Right hindlimb (tissue), 1 donor: ENCODE data around the gene RICTOR.

Source experiments
- DNase-seq: peaks from one replicate; pipeline ENCODE4 v3.0.0-alpha.2; 2018

RICTOR gene

DNA sequence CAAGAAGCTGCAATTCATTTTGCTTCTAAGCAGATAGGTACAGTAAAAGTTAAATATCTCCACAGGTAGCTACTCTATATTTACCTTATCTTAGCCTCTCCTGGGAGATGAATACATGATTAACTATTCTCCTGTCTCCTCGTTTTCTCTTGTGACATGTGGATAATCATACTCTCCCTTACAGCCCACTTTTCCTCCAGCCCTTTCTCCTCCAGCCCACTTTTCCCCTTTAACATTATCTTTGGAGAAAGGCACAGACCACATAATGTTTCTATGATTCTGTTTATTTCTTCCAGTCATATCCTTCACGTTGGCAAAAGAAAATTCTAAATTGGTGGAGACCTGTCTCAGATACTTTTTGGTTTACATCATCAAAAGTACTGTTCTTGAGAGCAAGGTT is 144.4 kb downstream of the RICTOR start:
- no peak for DNase-seq

DNA sequence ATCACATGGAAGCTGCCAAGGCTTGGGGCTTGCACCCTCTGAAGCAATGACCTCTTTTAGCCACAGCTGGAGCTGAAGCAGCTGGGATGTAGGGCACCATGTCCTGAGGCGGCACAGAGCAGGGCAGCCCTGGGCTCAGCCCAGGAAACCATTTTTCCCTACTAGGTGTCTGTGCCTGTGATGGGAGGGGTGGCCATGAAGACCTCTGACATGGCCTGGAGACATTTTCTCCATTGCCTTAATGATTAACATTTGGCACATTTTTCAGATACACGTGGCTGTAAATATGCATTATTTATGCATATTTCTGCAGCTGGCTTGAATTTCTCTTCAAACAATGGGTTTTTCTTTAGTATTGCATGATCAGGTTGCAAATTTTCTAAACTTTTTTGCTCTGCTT is 146.7 kb downstream of the RICTOR start:
- no peak for DNase-seq

DNA sequence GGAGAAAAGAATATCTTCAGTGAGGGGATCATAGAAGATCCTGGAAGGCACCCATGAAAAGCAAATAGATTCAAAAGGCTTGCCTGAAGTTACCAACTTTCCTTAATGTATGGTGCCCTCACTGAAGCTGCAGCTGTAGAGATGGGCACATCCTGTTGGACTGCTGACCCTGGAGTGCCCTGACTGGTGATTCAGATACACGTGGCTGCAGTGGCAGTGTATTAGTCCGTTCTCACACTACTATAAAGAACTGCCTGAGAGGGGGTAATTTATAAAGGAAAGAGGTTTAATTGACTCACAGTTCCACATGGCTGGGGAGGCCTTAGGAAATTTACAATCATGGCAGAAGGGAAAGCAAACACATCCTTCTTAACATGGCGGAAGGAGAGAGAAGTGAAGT is 148.1 kb downstream of the RICTOR start:
- no peak for DNase-seq

DNA sequence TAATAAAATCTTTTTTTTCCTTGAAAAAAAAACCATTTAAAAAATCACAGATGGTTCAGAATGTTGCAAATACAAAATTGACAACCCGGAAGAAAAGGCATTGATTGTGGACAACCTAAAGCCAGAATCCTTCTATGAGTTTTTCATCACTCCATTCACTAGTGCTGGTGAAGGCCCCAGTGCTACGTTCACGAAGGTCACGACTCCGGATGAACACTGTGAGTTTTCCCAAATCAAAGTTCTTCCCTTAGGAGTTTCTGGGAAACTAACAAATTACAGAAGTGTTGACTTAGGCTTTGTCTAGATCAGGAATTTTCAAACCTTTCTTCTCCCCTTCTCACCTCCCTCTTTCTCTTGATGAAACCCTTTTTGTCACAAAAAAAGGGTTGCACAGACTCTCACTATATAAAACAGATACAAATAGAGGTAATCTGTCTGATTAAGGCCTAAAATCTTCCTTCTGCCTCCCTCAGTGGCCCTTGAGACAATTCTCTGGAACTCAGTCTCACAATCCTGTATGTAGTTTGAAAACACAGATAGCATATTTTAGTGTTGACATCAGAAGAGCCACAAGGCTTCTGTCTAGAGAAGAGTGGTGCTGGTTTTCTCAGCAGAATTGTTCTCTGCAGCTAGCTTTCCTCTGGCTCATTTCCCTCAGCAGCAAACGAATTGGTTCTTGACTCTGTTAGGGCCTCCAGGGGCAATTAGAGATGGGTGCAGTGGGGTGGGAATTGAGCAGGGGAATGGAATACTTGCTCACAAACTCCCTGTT is 148.9 kb downstream of the RICTOR start:
- DNase-seq, result no peak

DNA sequence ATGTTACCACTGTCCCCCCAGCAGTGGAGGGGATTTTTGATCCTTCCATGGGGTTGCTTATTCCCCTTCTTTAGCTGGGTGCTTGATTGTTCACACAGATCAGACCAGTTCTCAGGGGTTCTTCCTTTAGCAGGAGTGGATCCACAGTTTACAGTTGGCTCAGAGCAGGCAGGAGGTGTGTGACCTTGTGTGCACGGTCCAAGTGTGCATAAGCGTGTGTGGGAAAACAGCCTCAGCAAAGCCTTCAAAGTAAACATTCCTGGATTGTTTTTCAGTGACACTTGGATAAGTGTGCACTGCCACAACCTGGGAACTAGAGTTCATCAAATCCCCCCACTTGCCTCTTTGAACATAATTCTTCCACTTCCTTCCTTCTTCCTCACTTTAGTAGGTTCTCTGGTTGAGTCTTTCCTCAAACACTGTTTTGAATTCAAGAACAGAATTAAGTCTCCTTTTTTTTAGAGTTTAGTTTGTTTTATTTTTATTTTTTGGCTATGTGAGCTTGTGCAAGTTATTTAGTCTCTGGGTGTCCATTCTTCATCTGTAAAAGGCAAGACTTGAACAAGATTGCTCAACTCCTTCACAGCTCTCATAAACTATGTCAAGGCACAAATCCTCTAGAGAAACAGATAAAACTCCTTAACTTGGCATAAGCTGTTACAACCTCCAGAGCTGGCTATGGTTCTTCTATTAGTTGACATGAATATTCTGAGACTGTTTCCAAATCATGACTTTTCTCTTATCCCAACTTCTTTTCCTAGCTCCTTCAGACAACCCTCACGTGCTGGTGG is 150.3 kb downstream of the RICTOR start:
- no peak for DNase-seq

DNA sequence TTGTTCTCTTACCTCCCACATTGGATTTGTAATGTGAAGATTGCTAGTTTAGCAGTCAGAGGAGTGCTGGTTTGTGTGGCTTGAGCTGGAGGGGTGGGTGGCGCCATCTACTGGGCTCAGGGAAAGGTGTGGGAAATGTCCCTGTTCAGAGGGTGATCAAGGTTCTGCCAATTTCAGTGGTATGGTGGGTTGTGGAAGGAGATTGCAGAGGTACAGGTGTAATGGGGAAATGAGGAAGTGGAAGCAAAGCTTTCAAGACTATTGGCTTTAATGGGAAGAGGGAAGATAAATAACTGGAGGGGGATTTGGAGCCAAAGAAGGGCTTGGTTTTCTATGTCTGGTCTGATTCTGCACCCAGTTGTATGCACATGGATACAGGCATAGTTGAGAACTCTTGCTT is 152.0 kb downstream of the RICTOR start:
- no peak for DNase-seq

DNA sequence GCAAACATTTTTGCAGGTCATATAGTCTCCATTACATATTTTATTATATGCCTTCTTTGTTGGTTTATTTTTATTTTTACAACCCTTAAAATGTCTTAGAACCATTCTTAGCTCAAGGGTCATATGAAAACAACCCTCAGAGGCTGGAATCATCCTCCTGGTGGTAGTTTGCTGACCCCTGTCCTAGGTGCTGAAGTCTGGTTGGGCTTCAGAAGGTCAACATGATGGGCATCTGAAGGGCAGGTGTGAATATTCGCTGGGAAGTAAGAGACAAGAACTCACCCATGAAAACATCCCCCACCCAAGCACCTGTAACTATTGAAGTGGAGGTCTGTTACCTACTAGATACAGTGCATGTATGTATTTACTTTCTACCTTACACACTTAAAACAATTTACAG is 153.0 kb downstream of the RICTOR start:
- DNase-seq, result no peak

DNA sequence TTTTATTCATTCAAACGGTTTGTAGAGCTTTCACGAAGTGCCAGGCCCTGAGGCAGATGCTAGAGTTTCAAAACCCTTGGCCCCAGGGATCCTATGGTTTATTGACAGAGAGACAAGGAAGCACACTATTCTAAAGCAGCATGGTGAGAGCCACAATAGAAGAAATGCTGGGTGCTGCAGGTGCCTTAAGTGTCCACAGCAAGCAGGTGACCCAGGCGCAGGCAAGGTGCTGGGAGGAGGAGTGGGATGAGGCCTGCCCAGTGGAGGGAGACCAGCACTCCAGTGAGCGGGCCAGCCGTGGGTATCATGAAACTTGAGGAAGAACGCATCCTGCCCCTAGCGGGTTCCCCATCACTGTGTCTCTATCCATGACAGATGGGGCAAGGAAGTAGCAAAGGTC is 157.4 kb downstream of the RICTOR start:
- no peak for DNase-seq

DNA sequence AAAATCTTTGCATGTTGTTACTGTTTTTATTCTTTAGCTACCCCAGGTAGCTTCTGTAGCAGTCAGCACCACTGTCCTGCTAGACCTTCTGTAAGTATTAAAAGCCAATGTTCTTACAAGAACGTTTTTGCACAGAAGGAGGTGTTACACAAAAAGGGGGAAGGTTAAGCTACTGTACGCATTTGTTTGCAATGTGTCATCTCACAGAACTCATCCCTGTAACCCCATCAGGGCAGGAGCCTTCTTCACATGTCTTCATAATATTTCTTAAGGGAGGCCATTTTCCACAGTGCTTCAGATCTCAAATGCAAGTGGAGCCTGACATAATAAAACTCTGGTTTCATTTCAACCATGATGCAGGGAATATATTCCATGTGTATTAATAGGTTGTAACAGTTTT is 160.5 kb downstream of the RICTOR start:
- DNase-seq, result no peak

DNA sequence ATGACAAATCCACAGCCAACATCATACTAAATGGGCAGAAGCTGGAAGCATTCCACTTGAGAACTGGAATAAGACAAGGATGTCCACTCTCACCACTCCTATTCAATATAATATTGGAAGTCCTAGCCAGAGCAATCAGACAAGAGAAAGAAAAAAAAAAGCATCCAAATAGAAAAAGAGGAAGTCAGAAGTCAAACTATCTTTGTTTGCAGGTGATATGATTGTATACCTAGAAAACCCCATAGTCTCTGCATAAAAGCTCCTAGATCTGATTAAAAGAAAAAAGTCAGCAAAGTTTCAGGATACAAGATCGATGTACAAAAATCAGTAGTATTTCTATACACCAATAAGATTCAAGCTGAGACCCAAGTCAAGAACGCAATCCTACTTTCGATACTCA is 162.3 kb downstream of the RICTOR start:
- DNase-seq, result no peak

DNA sequence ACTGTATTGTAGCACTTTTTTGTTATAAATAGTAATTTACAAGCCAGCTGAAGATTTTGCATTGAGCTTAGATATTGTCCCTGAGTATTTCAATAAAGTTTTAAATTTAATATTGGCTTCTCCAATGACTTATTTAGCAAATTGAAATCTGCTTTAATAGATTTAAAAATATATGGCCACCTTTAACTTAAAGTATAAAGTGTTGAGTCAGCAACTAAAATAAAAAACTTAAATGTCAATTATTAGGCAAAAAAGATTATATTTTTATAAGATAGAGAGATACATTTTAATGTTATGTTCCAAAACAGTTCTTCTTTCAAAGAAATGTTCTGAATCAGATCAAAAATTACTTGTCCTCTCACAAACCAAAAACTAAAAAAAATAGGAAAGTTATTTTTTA is 167.7 kb downstream of the RICTOR start:
- no peak for DNase-seq

DNA sequence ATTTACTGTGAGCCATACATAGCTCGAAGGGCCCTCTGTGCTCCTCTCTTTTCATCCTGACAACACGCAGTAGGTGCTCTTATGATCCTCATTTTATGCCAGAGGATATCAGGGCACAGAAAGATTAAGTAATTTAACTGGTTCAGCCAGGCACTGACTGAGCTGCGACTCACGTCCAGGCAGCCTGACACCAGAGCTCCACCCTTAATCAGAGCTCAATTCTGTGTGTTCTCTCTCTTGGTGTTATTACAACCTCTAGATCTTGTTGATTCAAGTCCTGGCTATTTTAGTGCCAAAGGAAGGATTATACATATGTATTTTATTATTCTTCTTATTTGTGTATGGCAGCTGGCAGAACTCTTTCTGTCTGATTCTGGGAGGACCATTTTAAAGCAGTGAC is 168.7 kb downstream of the RICTOR start:
- no peak for DNase-seq

DNA sequence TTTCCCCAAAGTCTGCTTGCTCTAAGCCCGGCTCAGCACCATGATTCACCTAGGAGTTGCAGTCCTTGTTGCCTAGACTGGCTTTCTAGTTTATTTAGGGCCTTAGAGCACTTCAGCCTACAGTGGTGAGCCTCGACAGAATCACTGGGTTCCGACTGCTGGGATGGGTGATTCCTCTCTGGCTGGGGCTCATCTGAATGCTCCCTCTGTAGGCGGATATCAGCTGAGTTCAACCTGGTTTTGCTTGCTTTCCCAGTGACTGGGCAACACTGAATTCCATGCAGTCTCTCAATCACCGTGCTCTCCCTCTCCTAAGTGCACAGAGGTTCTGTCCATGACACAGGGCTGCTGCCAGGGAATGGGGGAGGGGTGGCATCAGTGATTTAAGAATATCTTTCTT is 174.3 kb downstream of the RICTOR start:
- DNase-seq, result no peak

DNA sequence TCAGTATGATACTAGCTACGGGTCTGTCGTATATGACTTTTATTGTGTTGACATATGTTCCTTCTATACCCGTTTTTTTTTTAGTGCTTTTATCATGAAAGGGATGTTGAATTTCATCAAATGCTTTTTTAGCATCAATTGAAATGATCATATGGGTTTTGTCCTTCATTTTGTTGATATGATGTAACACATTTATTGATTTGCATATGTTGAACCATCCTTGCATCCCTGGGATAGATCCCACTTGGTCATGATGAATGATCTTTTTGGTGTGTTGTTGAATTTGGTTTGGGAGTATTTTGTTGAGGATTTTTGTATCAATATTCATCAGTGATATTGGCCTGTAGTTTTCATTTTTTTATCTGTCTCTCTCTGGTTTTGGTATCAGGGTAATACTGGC is 177.4 kb downstream of the RICTOR start:
- DNase-seq, result no peak

DNA sequence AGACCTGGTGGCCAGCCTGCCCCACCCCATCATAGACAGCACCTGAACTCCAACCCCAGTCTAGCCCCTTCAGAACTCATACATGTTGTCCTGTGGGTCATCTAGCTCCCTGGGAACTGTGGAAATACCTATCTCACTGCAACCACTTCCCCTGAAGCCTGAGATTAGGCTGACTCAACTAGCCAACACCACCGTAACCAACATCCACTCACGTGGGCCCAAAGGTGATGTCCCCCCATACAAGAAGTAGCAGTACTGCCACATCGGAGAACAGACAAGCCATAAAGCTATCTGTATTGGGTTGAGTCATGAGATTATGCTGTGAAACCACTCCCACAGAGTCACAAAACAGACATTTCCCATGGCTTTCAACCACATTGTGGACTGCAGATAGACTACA is 181.8 kb downstream of the RICTOR start:
- DNase-seq, result no peak

DNA sequence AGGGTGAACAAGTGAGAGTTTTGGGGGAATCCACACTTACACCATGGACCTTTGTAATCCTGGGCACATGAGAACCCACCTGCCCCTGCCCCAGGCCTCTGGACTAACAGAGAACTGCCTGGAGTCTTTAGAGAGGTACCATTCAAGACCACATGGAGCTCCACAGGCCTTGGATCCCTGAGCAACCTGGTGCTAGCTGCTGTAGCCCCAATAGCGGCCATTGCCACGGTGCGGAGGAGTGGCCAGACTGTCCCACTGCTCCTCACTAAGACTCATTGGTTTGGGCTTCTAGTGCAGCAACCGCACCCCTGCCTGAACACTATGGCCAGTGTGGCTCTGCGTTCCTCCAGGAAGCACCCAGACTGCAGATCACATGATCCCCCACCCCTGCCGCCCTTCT is 182.6 kb downstream of the RICTOR start:
- no peak for DNase-seq

DNA sequence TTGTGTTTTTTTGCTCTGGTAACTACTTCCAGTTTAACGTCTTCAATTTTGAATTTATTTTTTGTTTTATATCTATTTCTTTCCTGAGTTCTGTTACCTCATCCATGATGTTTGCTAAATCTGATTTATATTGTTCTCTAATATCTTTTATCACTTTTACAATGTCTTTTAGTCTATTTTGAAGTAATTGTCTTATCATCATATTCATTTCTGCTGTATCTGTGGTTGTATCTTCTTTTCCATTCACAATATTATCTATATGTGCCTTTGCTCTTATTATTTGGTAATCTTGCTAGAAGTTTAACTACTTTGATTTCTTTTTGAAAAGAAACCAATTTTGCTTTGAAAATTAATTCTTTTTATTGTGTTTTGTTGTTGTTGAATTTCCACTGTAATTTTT is 184.8 kb downstream of the RICTOR start:
- DNase-seq, result no peak

DNA sequence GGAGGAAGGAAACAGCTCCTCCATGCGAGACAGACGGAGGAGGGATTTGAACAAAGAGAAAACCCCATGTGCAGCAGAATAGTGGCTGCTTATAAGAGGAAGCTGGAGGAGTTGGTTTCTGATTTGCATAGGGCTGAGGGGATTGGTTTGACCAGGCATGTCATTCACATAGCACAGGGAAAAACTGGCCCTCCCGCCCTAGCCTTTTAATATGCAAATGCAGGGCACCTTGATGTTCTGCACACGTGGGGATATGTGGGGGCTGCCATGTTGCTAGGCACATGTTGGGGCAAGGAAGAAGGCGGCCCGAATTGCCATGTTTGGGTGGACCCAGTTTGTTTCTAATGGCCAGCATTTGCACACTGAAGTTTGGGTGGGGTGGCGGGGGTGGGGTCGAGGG is 186.2 kb downstream of the RICTOR start:
- DNase-seq, result no peak
